NCI-H510A (cell line): ENCODE measurements around the gene HOXA13.
A peak's percentile ranks its signal among the peaks of the same experiment; 100 is the strongest.

Experiments
- DNase-seq: peaks from one replicate; lab custom pipeline; 2025; lab: John Stamatoyannopoulos, UW

HOXA13 gene

DNA sequence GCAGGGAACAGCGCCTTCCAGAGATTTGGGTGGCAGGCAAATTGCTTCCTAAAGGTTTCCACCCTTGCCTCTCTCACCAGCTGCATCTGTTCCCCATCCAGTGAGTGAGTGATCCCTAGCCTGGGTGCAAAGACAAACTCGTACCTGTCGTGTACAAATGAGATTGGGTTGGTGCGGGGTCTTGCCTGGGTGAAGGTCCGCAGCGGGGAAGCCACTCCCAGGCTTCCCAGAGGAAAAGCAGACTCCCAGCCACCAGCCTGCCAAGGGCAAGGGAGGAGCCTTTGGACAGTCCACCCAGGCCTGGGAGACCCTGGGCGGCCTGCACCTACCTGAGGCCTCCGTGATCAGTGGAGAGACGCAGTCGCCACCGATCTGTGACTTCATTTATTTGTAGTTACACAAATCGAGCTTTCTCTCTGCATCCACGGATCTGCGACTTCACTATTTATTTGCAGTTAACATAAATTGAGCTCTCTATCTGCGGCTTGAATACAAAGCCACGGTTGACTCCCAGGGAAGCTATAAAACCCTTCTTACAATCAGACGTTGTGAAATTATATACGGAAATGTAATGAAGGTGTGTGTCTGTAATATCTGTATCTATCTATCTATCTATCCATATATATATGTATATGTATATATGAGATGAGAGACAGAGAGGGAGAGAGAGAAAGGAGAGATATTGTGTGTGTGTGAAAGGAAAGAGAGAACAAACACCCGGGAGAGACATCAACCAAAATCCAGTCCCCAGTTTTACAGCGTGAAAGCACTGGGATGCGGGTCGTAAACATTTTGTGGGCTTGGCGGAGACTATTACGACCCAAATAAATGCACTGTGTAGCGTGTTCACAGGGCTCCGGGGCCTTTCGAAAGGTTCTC, 40.4 kb downstream of the HOXA13 start:
- DNase-seq, result no peak

DNA sequence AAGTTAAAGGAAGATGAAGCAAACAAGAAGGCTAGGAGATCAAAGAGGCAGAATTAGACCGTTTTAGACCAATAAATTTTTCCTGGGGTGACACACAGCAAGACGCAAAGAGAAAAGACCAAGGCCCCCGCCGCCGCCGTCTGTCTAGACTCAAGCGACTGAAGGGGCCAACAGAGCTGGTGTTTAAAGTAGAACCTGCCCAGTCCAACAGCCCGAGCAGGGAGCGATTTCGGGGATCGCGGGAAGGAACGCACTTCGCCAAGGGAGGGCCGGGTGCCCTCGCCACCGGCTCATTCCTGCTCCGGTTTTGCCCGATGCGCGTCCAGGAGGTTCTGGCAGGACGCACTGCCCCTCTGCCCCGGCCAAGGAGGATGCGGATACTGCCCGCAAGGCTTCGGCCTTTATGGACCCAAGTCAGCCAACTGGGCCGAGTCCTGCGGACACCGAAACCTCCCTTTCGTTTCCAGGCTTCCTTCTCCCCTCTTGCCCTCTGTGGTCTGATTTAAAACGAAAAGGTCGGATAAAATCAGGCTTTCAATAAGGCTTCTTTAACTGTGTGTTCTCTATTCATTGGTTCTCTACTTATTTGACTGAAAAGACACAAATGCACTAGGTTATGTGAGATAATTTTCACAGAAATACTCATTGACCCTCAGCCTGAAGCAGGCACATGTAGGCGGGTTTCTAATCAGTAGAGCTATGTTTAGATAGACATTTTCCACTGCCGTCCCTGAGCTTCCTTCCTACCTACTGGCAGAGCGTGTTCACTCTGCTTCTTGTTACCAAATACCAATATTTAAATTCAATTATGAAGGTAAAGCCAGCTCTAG, 41.2 kb downstream of the HOXA13 start:
- no peak for DNase-seq

DNA sequence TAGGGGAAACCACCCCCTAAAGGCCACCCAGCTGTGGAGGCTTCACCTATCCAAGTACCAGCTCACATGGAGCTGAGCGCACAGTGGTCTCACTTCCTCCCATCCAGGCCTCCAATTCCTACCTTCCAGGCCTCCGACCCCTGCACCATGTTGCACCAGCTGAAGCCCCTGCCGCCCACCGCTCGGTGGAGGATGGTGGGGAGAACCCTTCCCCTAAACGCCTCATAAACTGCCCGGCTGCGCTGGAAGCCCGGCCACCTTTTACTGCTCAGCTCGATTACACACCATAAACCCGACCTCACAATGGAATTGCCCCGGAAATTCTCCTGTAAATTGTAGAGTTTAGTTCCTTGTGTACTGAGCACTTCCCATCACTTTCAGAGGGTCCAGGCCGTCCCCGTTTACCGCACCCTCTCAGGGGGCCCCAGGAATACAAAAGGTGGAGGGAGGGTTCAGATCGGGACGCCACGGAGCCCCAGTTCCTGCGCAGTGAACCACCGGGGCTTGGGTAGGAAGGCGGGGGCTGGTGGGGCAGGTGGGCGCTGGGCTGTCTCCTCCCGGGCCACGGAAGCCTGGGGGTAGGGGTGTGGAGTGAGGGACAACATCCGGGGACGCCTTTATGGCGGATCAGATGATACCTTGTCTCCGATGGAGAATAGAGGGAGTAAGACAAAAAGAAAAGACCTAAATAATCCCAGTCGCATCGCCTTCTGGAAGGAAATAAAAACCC, 42.0 kb downstream of the HOXA13 start:
- DNase-seq, result no peak

DNA sequence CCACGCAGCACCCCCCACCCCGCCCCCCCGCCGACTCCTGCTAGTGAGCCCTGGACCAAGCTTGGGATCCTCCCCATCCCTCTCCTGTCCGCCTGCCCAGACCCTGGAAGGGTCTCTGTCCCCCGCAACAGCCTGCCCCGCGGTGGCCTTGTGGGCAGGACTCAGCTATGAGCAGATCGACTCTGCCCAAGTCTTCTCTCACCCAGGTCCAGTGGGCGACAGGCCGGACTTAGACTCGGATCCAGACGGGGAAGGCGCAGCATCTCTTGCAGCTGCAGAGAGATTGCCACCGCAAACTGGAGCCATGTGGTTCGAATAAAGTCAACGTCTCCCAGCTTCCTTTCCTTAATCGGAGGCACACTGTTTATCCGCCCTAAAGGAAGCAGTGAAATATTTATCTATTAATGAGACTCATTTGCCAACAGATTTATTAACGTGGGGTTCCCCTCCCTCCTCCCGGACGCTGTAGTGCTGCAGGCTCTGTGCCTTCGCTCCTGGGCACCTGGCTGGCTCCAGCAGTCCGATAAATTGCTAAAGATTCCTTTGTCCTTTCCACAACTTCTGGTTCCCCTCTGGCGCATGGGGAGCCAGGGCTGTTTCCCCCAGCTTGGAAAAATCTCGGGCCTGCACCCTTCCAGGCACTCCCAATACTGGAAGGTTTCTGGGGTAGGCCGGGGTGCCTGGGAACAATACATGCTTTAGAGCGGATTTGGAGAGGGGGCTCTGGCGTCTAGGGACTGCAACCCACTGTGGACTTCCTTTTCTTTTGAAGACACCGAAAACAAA, 42.8 kb downstream of the HOXA13 start:
- DNase-seq, result no peak

DNA sequence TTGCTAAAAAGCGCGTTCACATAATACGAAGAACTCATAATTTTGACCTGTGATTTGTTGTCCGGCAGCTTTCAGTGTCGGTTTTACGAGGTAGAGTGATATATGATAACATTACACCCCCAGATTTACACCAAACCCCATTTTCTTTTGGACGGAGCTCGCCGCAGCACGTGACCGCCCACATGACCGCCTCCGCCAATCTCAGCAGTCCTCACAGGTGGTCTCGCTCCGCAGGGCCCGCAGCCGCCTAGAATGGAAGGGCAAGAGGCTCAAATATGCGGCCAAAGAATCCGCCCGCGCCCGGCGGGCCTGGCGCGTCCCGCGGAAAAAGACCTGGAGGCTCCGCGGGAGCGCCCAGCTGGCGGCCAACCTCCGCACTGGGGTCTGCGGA, 43.4 kb downstream of the HOXA13 start, which contains the start of gene HOXA7:
HOXA7 (minus strand) TSS at position 168 of the 391 bp plus-strand sequence; CDS start at position 38, 130 bp downstream.
- peak; percentile 69 for DNase-seq

DNA sequence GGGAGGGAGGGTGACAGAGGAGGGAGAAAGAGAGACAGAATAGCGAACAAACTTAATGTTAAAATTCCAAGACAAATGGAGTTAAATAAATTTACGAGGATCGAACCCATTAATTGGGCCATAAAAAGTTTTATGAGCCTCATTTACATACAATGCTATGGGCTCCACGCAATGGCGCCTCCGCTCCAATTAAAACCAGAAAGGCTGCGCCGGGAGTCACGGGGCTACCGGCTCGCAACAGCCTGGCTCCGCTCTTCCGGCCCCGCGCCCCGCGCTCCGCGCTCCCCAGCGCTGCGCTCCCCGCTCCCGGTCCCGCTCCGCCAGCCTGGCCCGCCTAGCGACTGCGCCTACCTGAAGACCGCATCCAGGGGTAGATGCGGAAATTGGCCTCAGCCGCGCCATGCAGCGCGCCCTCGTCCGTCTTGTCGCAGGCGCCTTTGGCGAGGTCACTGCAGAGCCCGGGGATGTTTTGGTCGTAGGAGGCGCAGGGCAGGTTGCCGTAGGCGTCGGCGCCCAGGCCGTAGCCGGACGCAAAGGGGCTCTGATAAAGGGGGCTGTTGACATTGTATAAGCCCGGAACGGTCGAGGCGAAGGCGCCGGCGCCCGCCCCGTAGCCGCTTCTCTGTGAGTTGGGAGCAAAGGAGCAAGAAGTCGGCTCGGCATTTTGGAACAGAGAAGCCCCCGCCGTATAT, 43.9 kb downstream of the HOXA13 start:
- DNase-seq, result no peak

DNA sequence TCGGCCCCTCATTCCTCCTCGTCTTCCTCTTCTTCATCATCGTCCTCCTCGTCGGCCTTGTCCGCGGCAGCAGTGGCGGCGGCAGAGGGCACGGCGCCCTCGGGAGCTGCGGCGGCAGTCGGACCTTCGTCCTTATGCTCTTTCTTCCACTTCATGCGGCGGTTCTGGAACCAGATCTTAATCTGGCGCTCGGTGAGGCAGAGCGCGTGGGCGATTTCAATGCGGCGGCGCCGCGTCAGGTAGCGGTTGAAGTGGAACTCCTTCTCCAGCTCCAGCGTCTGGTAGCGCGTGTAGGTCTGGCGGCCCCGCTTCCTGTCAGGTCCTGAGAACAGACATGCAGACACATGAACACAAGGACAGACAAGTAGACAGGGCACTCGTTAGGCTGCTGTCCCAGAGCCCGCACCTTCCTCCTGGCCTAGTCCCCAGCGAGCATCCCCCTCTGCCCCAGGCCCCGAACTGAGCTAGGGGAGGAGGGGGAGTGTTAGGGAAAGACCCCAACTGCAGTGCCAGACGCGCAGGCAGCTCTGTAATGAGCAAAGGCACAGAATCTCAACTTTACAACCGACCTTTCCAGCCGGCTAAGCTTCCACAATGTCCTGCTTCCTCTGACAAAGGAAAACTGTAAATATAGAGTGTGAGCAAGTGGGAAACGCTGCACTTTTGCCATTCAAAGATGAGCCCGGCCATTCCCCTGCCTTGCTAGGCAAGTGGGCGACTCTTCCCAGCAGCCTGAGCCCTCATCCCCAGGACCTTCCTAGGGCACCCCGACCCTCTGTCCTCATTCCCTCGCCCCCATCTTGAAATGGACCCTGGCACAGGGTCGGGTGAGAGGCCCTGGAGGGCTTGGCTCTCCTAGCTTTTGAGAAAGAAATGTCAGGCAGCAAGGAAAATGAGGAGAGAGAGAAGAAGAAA, 44.7 kb downstream of the HOXA13 start:
- no peak for DNase-seq

DNA sequence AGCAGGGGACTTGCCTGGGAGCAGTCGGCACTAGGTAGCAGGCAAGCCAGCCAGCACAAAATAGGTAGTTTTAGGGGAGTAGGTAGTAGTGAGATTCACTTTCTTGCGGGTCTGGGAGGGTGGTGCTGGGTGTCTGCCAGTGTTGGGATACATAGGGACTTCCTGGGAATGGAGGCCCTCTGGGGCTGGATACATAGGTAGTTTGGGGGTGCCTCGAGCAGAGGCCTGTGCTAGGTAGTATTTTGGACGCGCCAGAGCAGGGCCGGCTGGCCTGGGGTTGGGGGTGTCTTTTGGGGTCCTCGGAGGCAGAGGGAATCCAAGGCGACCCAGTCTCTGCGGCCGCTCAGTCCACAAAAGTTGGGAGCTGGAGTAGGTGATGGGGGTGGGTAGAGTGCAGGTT, 45.5 kb downstream of the HOXA13 start:
- no peak for DNase-seq

DNA sequence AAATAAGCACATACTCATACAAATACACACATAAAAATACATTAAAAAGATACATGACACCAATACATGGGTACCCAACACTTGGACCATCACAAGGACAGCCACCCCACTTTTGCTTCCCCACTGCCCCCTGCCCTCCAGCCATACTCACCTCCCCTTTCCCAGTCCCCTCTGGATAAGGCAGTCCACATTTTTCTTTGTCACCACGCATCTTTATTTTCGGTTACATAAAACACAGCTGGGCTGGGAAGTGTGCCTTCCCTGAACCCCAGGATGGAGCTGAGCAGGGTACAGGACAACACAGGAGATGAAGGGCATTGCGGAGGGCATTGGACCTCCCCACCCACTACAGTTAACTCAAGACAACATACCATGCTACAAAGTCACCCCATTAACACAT, 46.4 kb downstream of the HOXA13 start:
- no peak for DNase-seq

DNA sequence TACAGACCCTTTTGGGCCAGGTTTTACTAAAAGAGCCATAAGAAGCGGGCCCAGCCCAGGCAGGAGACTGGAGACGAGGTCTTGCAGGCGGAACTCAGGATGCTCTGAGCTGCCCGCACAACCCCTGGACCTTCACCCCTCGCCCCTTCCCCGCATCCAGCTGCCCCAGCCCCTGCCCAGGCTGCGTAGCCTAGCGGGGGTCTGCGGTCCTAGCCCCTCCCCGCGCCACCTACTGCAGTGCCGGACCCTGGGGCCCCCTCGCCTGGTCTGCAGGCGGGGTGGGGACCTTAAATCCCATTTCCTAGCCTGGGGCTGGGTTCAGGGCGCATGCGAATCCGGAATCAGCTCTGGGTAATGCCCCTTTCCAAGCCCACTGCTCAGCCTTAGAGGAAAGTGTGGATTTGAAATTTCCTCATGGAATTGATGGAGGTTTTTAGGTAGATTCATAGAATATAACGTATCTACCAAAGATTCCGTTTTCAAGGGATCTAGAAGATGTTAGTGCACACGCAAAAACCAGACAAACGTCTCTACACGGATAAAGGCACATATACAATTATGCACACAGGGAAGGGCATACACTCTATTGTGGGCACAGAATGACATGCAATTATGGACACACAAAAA, 47.0 kb downstream of the HOXA13 start:
- no peak for DNase-seq

DNA sequence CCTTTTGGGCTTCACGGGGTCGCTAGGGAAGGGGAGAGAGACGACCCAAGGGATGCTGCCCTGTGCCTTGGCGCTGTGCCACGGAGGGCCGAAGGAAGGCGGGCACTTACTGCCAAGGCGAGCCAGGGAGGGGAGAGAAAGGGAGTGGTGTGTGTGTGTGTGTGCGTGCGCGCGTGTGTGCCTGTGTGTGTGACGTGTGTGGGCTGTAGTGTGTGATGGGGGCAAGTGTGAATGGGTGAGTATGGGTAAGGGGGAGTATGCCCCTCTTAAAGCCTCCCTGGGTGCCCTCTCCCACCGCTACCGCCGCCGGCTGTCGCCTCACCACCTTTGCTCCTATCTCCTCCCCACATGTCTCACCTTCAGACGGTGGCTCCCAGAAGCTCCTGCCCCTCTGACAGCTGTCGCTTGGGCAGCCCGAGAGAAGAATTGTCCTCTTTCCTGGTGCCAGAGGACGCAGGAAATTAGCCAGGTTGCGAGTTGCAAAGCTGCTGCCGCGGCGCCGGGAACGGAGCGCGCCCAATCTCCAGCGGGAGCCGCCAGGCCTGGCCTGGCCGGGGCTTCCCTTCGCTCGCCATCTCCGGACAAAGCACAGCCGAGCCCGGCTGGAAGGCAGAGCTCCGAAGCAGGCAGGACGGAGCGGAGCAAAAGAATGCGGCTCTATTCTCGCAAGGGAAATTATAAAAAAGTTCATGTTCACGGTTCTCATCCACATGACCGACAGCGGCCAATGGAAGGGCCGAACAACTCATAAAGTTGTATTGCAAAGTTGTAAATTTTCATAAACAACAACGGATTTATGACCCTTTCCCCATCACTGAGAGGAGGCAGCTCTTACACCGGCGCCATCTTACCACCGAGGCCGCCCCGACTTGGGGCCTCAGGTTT, 47.7 kb downstream of the HOXA13 start, which contains the start of gene HOXA3:
HOXA3 (minus strand) TSS at position 653 of the 885 bp plus-strand sequence. CDS start 41,943 bp downstream, outside the sequence.
- no peak for DNase-seq

DNA sequence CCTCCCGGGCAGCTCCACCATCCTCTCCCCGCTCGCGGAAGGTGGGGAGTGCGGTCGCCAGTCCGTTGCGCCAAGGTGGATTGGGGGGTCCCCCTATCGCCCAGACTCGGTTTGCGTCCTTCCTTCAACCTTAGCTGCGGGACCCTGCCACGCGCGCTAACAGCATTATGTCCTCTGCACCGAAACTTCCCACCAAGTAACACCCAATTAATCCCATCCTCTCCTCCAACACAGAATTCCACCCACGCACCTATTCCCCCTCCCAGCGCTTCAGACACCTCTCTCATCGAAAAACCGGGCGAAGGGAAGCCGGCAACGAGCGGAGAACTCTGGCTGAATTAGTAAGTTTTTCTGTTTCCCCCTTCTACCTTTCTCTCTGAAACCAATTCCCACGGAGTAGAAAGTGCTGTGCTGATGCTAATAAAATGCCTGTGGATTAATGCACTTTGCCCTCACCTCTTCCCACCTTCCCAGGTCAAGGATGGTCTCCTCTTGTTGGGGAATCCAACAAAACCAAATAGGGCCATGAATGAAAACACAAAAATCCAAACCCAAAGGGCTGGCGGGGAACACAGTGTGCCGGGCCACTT, 48.5 kb downstream of the HOXA13 start:
- DNase-seq, result no peak

DNA sequence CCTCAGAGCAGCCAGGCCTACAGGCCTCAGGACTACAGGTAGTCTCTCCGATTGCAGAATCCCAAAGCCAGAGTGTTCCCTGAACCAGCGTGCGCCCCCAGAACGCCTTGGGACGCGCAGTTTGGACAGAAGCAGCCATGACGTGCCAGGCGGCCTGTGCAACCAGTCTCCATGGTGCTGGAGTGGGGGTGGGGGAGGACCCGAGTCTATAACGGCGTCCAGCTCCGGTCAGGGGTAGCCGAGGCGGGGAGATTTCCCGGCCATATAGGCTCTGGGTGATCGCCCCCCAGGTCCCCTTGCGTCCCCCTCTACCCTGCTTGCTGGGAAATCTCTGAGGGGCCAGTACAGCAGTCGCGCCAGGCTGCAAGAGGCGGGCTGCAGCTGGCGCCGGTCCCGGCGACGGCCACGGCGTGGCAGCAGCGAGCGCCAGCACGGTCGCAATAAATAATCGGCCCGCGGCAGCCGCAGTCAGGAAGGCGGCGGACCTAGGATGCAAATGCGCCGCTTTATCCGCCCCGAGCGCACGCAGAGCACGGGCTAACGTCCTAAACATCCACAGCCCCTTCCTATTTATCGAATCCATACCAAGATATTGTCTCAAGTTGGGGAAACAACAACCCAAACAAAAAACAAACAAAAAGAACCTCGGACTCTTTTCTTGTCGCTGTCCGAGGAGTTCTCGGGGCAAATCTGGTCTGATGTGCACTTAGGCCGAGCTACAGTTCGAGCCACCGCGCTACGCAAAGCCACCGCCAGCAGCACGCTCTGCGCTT, 49.1 kb downstream of the HOXA13 start:
- peak; percentile 81 for DNase-seq

DNA sequence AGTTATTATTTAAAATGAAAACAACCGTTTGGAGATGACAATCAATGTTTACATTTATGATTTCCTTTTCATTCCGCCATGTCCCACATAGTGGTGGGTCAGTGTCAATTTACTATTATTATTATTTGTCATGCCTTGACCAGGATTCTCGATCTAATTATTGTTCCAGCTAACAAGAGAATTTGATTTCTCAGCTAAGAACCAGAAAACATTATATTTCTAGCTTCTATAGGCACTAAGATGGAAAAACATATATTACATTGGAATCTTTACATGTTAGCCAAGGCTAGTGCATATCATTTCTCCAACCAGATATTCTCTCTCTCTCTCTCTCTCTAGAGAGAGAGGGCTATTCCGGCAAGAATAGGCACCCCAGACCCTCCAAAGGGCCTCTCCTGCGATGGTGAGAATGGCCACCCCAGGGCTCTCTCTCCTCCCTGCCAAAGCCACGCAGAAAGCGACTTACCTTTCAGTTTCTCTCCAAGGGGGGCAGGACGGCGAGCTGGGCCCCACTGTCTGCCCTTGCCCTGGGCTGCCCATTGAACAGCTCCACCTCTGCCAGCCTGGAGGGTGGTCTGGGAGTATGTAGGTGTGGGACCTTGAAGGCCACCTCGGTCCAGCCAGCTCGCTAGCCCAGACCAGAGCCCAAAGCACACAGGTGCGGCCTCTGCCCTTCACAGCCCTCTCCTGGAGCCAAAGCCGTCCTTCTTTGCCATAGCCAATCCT, 49.9 kb downstream of the HOXA13 start:
- no peak for DNase-seq

DNA sequence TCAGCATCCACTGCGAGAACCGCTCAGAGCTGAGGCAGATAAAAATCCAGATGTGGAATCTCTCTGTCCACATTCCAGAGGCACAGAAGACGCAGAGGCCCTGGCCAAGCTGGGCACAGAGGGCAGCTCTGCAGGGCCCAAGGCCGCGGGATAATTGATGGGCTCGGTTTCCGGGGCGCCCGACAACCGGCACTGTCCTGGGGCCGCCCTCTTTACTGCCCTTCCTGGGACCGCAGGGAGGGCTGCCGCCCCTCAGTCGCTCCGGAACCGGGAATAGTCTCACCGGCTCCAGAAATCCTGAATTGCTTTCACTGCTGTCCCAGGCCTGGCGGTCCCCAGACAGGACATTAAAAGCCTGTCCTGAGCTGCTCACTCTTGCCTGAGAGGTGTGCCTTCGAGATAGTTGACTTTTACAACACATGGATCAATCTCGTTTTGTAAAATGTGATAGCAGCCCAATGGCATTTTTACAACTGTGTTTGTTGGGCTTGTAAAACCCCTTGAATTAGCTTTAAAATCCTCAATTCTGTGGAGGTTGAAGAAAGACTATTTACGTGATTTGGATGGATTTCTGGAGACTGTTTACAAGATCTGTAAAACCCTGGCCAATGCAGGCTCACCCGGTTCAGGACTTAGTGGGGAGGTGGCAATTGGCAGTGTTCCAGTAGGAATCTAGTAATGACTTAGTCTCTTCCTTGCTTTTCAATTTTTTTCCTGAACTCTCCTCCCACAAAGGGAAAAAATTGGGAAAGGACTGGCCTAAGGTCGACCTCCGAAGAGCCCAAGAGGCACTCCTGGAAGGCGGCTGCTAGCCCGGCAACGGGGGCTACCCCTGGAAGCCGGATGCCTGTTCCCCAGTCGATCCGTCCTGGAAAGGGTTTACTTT, 50.9 kb downstream of the HOXA13 start:
- no peak for DNase-seq
